Breast epithelium (tissue), 4 donors: Measurements from ENCODE around the gene HCN4. TPM values are rescaled to one million over a fixed set of nuclear protein-coding genes. Genes with fewer than 3 reads are reported as not detected.

Experiments
- DNase-seq, 2 donors: peaks; one replicate each; pipeline ENCODE4 v3.0.0-alpha.2; 2019; ENCODE audit warnings: low spot score in 2 of 2
- H3K27ac ChIP-seq, 2 donors: fragments of 200-600 bp; sonication (generic) in 1 of 2; one replicate each; pipeline ENCODE4 v1.5.1; 2016 to 2019; ENCODE audit warnings: mild to moderate bottlenecking in 1 of 2
- H3K27me3 ChIP-seq, 2 donors: fragments of 200-600 bp; sonication (generic) in 1 of 2; one replicate each; pipeline versions ENCODE4 v1.5.1 to v1.6.0; 2017 to 2019; ENCODE audit warnings: control low read depth in 1 of 2, mild to moderate bottlenecking in 1 of 2
- H3K36me3 ChIP-seq: fragments of 200-600 bp; one replicate; pipeline ENCODE4 v1.5.1; 2019
- H3K4me1 ChIP-seq, 2 donors: fragments of 200-600 bp; sonication (generic); one replicate each; pipeline ENCODE4 v1.5.1; 2016 to 2019; ENCODE audit warnings: control low read depth in 1 of 2
- H3K4me3 ChIP-seq, 3 donors: fragments of 200-600 bp; sonication (generic); 1 replicate in 2 of 3; 2 replicates in 1 of 3; pipeline ENCODE4 v1.5.1; 2016 to 2019; ENCODE audit warnings: mild to moderate bottlenecking in 3 of 3, moderate library complexity in 2 of 3
- H3K9me3 ChIP-seq, 2 donors: fragments of 200-600 bp; sonication (generic) in 1 of 2; one replicate each; pipeline ENCODE4 v1.5.1; 2016 to 2019; ENCODE audit warnings: control low read depth in 1 of 2
- CTCF ChIP-seq, 3 donors: fragments of 450-650 bp; IDR thresholded peaks; one replicate each; pipeline ENCODE4 v1.5.1; 2016 to 2017; ENCODE audit warnings: antibody characterized with exemption in 3 of 3, mild to moderate bottlenecking in 3 of 3, moderate library complexity in 3 of 3
- POLR2A ChIP-seq: fragments of 450-650 bp; IDR thresholded peaks from one replicate; pipeline ENCODE4 v1.6.1; 2016; ENCODE audit warnings: antibody characterized with exemption, mild to moderate bottlenecking, moderate library complexity
- POLR2AphosphoS5 ChIP-seq, 3 donors: sonication (generic); formaldehyde crosslinking; IDR thresholded peaks; one replicate each; pipeline ENCODE4 v1.6.1; 2017; ENCODE audit warnings: antibody characterized with exemption in 3 of 3
- intact Hi-C: fragments of 100-400 bp; cut with DNase I; formaldehyde crosslinking; loops from one replicate; pipeline ENCODE4 v1.15.1; 2023; ENCODE audit warnings: low total_unique reads
- total RNA-seq, 3 donors: library from RNA; depleted of rRNA; stranded (reverse); fragments of >200 nt; gene quantifications; one replicate each; pipeline ENCODE4 v1.1.0, GENCODE V29; 2016

Gene HCN4
- total RNA-seq, 3 donors from 2014 or later: not detected

DNA sequence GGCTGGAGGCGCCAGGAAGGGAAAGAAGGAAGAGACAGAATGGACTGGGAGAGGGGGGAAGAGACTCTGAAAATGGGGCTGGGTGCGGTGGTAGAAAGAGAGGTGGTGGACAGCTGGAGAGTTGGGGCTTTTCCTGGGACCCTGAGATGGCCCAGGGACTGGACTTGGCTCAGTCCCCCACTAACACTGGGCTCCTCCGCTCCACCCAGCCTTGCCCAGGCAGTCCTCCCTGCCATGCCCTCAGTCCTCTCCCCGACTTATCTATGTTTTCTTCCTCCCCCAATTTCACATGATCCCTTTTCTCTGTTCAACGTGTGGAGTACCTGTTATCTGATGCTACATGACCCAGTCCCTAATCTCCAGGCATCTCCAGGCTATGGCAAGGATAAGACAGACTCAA, 6.3 kb upstream of the HCN4 start:
- no peak for DNase-seq
- Histone ChIP-seq H3K9me3 (no peaks in the 10 kb centered on the region), H3K27ac (no peak overlapping the region), H3K27me3 (peaks cover 0 to 18% of the 10 kb centered on the region in 2 donors), H3K4me1 (no peaks in the 10 kb centered on the region), H3K36me3 (no peaks in the 10 kb centered on the region), H3K4me3 (no peak overlapping the region)
- intact Hi-C loops: no loop called here
- TF ChIP-seq POLR2A (no peak), CTCF (IDR thresholded peaks at IDR 0.05) (no peak), POLR2AphosphoS5 (IDR thresholded peaks at IDR 0.05) (no peak)

GRCh38 chr15:73374604-73375003, 5.8 kb upstream of the HCN4 start:
- Histone ChIP-seq H3K9me3 (no peaks in the 10 kb centered on the region), H3K4me3 (no peak overlapping the region), H3K27me3 (peaks cover 0 to 22% of the 10 kb centered on the region in 2 donors), H3K36me3 (no peaks in the 10 kb centered on the region), H3K27ac (no peak overlapping the region), H3K4me1 (no peaks in the 10 kb centered on the region)
- intact Hi-C loops: no loop called here
- no peak for DNase-seq
- TF ChIP-seq POLR2AphosphoS5 (IDR thresholded peaks at IDR 0.05) (no peak), POLR2A (no peak), CTCF (IDR thresholded peaks at IDR 0.05) (no peak)

DNA sequence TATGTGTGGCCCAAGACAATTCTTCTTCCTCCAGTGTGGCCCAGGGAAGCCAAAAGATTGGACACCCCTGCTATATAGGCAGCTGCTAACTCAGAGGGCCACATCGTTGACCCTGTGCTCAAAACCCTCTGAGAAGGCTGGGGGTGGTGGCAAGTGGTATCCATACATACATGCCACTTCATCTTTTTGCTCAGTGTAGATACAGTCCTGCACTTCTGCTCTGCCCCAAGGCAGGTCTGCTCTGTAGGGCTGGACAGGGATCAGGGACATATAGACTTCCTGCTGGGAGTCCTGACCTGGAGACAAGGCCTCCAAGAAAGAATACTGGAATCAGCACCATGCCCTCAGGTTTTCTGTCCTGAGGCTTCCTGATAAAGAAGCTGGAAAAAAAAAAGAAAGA, 4.5 kb upstream of the HCN4 start:
- intact Hi-C loops: no loop called here
- no peak overlapping the region for H3K27ac ChIP-seq
- H3K27me3 ChIP-seq: peaks cover under 1 to 36% of the 10 kb centered on the region in 2 donors
- H3K9me3 ChIP-seq: no peaks in the 10 kb centered on the region
- H3K4me1 ChIP-seq: peaks cover 0 to 4% of the 10 kb centered on the region in 2 donors
- H3K36me3 ChIP-seq: no peaks in the 10 kb centered on the region
- TF ChIP-seq CTCF (IDR thresholded peaks at IDR 0.05) (no peak), POLR2AphosphoS5 (IDR thresholded peaks at IDR 0.05) (no peak), POLR2A (no peak)
- no peak for DNase-seq
- H3K4me3 ChIP-seq: no peak overlapping the region

DNA sequence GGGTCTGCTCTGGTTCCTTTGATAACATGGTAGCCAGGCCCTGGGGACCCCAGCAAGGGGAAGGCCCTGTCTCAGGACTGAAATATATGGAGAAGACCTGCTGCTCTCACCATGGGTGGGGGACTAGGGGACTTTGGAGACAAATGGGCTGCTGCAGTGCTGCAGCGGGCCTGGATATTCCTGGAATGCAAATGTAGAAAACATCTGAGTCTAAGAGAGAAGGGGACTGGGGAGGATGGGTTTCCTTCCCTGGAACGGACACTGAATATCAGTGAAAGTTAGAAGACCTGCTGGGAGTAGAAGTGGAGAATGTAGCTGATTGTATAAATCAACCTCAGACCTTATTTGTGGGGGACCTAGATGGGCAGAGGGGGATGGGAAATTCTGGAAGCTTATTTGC, 3.1 kb upstream of the HCN4 start:
- intact Hi-C loops: no loop called here
- no peak overlapping the region for H3K27ac ChIP-seq
- H3K4me1 ChIP-seq: peaks cover 0 to 8% of the 10 kb centered on the region in 2 donors
- DNase-seq: no peak
- peaks cover 5 to 50% of the 10 kb centered on the region in 2 donors for H3K27me3 ChIP-seq
- no peaks in the 10 kb centered on the region for H3K9me3 ChIP-seq
- TF ChIP-seq CTCF (IDR thresholded peaks at IDR 0.05): no peak
- TF ChIP-seq POLR2AphosphoS5 (IDR thresholded peaks at IDR 0.05): no peak
- no peak for TF ChIP-seq POLR2A
- no peaks in the 10 kb centered on the region for H3K36me3 ChIP-seq
- H3K4me3 ChIP-seq: no peak overlapping the region

DNA sequence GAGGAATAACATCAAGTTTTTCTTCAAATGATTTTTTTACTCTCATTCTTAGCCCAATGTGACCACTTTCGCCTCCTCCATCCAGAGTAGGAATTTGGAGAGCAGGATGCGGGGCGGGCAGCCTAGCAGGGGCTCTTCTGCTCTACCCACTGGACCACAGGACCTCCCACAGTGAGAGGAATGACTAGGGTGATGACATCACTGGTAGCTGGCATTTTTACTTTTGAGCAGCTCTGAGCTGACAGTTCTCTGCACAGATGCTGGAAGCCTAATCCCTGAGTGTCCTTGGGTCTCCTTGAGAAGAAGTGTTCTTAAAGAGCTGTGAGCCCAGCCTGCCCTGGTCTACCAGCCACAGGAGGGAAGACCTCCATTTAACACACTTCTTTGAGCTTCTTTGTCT, 1.4 kb upstream of the HCN4 start:
- Histone ChIP-seq H3K9me3 (no peaks in the 10 kb centered on the region), H3K36me3 (no peaks in the 10 kb centered on the region), H3K4me1 (peaks cover 0 to 8% of the 10 kb centered on the region in 2 donors), H3K27ac (no peak overlapping the region), H3K27me3 (peaks cover 7 to 65% of the 10 kb centered on the region in 2 donors), H3K4me3 (no peak overlapping the region)
- TF ChIP-seq POLR2A (no peak), CTCF (IDR thresholded peaks at IDR 0.05) (no peak), POLR2AphosphoS5 (IDR thresholded peaks at IDR 0.05) (no peak)
- intact Hi-C loops: no loop called here
- no peak for DNase-seq
